ENCODE measurements around the gene CORO1C.
"Not testable (repeated sequence)": the region's sequence is repeated elsewhere in the genome, so short reads cannot be mapped to it uniquely, and the experiment has no call there.

Gene CORO1C

DNA sequence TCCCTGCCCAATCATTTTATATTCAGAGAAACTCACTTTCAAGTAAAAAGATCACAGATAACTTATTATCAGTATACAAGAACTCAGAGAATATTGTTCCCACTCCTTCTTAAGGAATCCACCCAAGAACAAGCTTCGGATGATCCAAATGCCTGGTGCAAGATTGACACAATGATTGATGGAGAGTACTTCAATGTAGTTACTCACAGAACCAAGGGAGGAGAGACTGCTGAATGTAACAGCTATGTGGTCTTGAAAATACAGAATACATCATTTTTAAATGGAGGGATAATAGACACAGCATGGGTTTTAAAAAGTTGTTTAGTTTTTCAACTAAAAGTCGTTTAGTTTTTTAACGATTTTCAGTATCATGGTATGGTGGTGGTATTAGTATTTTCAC is 59.3 kb downstream of the CORO1C start:
- no peak for DNase-seq (ENCODE audit: low read depth in 2 of 2)

DNA sequence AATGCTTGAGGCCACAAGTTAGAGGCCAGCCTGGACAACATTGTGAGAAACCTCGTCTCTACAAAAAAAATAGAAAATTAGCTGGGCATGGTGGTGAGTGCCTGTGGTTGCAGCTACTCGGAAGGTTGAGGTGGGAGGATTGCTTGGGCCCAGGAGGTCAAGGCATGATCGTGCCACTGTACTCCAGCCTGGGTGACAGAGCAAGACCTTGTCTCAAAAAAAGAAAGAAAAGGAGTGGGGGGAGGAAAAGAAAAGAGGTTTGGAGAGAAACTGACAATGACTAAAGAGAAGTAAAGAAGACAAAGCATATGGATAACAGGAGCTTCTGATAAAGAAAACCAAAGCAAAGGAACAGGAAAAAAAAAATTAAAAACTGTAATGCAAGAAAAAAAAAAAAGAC is 60.2 kb downstream of the CORO1C start:
- DNase-seq (ENCODE audit: low read depth in 2 of 2), result no peak

DNA sequence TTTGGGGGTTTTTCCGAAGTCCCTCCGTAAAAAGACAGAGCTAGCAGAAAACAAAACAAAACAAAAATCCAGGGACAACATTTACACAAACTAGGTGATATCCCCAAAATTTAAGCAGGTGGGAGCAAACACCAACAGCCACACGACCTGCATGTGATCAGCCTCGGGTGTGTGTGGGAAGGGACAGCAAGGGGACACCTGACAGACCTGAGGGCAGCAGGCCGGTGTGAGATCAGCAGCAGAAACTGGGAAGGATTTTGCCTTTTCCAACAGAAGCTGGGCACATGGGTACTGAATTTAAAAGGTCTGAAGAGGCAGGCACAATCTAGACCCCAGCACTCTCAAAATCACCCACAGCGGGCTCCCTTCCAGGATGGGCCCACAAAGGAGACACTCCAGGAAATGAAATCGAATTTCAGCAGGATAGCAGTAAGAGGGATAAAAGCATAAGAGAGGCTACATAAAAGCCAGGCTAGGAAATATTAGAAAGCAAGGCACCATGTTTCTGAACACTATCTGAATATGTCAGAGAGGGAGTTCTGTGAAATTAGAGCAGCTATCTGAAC is 61.2 kb downstream of the CORO1C start:
- DNase-seq (ENCODE audit: low read depth in 2 of 2), result no peak

DNA sequence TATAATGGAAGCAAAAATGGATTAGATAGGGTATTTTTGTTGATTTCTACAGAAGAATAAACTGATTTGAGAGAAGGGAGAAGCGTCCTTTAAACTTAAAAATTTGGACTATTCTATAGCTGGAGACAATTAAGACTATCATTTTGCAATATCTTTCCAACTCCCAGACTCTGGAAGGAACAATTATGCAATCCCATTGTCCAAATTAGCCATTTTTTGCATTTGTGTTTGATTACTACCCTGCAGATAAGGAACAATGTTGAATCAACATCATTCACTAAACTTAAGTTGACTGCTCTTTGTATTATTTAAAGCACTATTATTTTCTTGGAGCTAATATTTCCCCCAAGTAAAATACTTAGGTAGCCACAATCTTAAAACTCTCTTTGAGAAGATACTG is 62.8 kb downstream of the CORO1C start:
- DNase-seq (ENCODE audit: low read depth in 2 of 2), result no peak

DNA sequence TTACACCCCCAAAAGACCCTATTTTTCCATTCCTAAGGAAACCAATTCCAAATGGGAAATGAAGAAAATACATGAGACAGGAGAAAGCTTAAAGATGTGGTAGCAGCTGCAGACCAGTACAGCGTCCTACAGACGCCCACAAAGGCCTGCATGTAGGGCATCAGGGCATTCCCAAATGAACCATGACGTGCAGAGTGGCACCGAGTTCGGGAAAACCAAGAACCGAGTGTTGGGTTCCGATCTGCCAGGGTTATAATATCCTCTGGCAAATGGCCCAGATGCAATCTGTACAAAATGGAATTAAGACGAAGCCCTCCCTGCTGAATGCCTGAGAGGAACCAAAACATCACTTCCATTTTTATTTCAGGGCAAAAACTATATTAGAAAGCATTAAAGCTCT is 63.3 kb downstream of the CORO1C start:
- DNase-seq (ENCODE audit: low read depth in 2 of 2), result no peak

DNA sequence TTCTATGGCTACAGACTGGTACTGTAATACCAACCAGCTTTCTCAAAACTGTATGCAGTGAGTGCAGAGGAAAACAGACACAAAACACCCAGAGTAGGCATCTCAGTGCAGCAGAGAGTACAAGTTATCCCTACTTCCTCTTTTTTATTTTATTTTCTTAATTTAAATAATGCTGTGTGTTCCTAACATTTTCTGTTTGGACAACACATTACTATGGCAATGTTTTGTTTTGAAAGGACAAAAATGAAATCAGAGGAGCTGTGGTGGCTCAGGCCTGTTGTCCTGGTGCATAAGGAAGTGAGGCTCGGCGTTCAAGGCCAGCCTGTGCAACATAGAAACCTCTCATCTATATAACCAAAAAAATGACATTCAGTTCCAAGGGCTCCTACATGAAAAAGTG is 64.0 kb downstream of the CORO1C start:
- DNase-seq (ENCODE audit: low read depth in 2 of 2), result no peak

DNA sequence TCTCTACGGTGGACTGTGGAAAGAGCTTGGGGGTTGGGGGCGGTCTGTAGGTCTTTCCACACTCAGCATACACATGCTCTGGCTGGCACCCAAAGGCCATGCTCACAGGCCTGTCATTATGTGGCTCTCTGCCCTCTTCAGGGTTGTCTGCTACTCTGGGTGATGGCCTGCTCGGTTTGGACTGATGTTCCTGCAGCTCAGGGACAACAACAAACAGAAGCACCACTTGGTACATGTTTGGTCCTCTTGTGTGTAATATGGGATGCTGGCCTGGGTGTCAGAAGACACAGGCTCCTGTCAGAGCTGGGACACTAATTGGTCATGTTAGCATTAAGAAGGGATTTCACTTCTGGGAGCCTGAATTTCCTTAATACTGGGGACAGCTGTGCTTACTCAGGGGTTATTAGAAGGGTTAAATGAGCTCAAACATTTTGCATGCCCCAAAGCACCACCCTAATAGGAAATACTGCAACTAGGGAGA is 64.9 kb downstream of the CORO1C start:
- DNase-seq (ENCODE audit: low read depth in 2 of 2), result no peak

DNA sequence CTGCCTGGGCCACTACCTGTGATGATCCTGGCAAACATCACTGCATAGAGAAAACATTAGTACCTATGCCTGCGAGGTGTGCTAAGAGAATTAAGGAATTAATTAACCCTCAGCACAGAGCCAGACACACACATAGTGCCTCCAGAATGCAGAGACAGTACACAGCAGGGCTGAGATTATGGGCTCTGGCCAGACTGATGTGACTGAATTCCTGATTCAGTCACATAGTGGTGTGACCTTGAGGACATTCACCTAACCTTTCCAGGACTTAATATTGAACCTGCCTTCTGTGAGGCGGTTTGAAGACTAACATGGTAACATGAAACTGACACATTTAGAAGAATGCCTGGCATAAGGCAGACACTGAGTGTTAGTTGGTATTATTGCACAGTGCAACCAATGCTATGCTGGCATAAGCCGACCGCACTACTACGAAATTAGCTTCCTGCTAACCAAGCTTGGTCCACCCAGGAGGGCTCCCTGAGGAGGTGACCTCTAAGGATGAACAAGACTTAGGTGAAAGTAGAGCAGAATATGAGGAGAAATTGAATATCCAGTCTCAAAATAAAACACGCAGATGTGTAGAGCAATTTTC is 65.6 kb downstream of the CORO1C start:
- DNase-seq (ENCODE audit: low read depth in 2 of 2), result no peak

DNA sequence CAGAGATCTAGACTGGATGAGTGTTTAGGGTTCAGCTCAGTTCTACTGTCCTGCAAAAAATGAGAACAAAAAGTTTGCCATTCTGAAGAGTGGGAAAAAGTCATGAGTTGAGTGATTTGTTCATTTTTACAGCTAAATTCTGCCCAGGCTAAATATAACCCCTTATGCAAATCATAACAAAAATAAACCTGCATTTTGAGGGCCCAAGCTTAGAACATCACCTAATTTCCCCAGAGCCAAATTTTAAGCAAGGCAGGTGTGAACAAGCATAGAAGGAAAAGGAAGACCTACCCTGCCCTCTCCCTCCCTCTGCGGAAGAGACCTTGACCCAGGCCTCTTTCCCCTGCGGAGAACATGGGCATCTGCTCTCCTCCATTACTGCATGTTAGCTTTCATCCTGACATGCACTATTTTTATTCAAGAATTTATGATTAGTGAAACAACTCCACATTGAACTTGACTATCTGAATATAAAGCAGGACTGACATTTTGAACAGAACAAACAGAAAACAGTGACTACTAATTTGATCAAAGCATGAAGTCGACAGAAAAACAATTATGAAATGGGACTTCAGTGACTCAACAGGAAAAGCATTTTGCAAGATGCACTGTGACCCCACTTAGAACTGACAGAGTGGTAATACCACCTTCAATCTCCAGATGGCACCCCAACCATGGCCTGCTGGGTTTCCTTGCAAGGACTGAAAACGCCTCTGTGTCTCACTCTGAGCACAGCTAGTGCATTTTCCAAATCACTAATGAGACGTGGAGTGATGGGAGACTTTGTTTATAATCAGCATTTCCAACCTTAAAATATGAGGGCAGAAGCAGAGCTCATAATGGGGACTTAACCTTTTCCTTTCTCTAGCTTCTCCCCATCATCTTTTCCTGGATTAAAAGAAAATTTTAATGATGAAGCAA is 66.7 kb downstream of the CORO1C start:
- DNase-seq (ENCODE audit: low read depth in 2 of 2), result peak; percentile 64 to 70

DNA sequence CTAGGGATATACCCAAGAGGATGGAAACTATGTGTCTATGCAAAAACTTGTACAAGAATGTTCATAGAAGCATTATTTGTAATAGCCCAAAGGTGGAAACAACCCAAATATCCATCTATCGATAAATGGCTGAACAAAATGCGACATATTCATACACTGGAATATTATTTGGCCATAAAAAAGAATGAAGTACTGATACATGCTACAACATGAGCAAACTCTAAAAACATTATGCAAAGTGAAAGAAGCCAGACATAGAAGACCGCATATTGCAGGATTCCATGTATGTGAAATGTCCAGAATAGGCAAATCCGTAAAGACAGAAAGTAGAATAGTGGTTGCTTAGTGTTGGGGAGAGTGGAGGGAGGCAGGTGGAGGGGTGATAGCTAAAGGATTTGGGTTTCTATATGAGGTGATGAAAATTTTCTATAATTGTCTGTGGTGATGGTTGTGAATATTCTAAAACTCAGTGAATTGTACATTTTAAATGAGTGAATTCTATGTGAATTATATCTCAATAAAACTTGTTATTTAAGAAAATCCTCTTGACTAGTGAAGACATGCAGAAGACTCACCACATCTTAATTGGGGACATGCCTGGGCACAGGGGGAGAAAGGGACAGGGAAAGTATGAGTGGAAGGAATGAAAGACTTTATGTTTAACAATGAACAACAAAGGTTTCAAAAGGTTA is 67.8 kb downstream of the CORO1C start:
- no peak for DNase-seq (ENCODE audit: low read depth in 2 of 2)

DNA sequence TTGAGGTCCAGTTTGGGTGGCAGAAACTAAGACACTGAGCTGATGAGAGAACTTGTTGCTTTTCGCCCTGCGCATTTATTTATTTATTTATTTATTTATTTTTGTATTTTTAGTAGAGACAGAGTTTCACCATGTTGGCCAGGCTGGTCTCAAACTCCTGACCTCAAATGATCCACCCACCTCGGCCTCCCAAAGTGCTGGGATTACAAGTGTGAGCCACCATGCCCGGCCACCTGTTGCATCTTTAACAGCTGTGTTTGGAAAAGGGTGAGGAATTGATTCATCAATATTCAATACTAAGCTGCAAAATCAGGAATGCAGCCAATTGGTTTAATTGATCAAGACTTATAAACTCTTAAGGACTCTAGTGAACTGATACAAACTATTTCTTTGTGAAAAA is 73.2 kb downstream of the CORO1C start:
- DNase-seq (ENCODE audit: low read depth in 2 of 2), result not testable (repeated sequence)

DNA sequence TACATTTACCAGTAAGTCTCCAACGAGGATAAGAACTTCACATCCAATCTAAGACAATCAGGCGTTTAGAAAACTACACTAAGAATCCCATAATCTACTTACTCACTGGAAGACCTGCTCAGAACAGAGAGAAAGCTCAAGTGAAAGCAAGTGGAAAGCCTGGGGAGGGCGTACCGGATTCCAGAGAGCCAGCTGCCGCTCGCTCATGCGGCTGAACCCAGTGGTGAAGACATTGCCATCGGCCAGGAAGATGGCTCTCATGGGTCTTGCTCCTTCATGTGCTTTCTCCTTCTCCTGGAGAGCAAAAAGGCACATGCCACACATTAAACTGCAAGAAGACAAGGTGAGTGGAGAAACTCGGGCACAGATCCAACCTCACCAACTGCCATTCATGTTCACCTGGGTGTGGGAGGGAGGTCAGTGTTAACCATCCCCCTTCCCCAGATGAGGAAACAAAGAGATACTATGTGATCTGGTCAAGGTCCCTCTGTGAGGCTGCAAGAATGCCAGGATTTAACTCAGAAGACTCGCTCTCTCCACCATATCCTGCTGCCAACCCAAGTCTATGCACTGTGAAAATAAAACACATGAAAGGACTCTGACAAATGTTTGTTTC is 74.1 kb downstream of the CORO1C start:
- DNase-seq (ENCODE audit: low read depth in 2 of 2), result no peak

DNA sequence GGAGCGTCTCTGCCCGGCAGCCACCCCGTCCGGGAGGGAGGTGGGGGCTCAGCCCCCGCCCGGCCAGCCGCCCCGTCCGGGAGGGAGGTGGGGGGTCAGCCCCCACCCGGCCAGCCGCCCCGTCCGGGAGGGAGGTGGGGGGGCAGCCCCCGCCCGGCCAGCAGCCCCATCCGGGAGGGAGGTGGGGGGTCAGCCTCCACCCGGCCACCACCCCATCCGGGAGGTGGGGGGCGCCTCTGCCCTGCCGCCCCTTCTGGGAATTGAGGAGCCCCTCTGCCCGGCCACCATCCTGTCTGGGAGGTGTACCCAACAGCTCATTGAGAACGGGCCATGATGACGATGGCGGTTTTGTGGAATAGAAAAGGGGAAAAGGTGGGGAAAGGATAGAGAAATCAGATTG is 75.1 kb downstream of the CORO1C start:
- not testable (repeated sequence) for DNase-seq (ENCODE audit: low read depth in 2 of 2)

DNA sequence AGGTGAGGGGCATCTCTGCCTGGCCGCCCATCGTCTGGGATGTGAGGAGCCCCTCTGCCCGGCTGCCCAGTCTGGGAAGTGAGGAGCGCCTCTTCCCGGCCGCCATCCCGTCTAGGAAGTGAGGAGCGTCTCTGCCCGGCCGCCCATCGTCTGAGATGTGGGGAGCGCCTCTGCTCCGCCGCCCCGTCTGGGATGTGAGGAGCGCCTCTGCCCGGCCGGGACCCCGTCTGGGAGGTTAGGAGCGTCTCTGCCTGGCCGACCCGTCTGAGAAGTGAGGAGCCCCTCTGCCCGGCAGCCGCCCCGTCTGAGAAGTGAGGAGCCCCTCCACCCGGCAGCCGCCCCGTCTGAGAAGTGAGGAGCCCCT is 75.5 kb downstream of the CORO1C start:
- not testable (repeated sequence) for DNase-seq (ENCODE audit: low read depth in 2 of 2)

DNA sequence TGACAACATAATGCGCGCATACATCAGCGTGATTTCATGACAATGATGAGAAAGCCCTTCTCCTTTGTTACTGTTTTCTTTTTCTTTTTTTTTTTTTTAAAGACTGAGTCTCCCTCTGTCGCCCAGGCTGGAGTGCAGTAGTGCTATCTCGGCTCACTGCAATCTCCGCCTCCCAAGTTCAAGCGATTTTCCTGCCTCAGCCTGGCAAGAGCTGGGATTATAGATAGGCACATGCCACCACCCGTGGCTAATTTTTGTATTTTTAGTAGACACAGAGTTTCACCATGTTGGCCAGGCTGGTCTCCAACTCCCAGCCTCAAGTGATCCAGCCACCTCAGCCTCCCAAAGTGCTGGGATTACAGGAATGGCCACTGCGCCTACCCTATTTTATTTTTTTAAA is 76.7 kb downstream of the CORO1C start:
- not testable (repeated sequence) for DNase-seq (ENCODE audit: low read depth in 2 of 2)

DNA sequence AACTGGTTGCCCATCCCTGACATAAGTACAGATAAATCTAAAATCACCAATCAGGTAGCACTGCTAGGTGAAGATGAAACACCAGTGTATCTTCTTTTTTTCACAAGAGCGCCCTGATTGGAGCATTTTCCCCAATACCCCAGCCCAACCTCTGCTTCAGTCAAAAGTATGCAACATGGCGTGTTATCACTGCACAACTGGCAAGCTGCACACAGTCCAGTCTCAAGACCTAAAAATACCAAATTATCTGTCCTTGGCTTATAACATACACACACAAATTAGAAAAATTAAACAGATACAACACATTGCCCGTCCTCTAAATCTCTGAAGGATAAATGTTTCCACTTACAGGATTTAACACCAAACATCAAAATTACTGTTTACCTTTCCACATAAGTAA is 77.4 kb downstream of the CORO1C start:
- no peak for DNase-seq (ENCODE audit: low read depth in 2 of 2)

DNA sequence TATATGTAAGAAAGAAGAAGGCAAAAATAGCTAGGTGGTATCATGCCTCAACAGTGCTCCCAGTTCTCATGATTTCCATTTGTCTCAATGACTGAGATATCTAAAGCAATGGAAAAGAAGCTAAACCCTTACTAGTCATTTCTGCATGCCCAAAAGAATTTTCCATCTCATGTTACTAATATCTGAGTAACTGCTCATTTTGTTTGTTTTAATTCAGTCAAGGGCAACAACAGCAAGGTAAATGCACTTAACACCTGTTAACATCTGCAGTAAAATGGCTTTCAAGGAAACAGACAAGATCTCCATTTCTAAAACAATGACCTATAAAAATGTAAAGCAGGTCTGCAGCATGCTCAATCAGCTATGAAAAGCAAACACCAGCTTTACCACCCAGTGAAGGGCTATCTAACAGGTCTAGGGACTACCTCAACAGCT is 78.2 kb downstream of the CORO1C start:
- no peak for DNase-seq (ENCODE audit: low read depth in 2 of 2)

DNA sequence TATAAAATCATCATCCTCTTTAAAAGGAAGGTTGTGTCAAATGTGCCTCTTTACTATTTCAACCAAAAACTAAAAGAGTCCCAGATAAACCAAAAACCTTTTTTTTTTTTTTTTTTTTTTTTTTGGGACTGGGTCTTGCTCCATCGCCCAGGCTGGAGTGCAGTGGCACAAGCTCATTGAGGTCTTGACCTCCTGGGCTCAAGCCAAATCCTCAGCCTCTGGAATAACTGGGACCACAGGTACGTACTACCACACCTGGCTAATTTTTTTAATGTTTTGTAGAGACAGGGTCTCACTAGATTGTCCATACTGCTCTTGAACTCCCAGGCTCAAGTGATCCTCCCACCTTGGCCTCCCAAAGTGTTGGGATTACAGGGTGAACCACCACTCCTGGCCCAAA is 81.2 kb downstream of the CORO1C start:
- DNase-seq (ENCODE audit: low read depth in 2 of 2), result no peak

DNA sequence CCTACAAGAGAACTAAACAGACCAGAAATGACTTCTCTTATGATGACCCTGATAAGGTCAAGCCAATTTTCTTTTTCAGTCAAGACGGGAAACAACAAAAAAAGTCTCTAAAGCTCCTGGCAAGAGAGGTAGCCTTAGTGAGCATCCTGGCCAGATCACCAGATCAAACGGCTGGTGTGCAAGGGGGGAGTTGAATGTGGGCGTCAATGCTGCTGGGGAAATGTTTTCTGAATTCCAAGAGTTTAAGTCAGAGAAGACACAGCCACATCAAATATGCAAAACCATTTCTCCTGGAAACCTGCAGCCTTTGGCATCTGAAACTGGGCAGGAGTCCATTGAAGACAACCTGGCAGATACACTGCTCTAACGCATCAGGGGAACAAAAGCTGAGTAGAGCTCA is 81.6 kb downstream of the CORO1C start:
- DNase-seq (ENCODE audit: low read depth in 2 of 2), result no peak

DNA sequence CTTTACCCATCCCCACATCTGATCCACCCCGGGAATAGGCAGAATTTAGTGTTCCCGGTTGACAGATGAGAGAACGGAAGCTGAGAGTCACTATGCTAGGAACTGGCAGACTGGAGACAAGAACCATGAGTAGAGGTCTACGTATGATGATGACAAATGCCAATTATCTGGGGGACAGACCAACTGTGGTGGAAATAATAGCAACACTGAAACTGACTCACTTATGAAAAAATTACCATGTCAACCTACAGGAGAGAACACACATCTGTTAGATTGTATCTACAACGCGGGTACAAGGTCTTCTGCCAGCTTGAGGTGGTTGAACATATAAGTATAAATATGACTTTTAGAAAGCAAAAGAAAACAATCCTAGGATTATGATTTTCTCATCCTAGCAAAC is 82.2 kb downstream of the CORO1C start:
- DNase-seq (ENCODE audit: low read depth in 2 of 2), result no peak

DNA sequence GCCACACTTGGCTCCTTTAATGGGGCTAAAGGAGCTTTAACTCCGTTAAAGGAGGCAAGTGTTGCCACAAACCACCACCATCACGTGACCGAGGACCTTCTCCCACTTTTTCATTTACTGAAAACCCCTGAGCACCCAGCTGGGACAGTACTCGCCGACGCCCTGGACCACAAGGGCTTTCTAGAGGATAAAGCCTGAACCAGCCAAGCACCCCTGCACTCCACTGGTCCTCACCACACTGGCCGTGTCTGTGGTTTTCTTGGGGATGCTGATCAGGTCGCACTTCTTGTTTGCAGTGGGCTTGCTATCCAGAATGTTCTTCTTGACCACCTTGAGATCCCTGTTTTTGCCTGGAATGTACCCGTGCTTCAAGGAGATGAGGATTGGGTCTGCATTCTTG is 82.9 kb downstream of the CORO1C start:
- DNase-seq (ENCODE audit: low read depth in 2 of 2), result no peak
